ENCODE results near the gene SCN7A.
"Not testable (repeated sequence)": the region's sequence is repeated elsewhere in the genome, so short reads cannot be mapped to it uniquely, and the experiment has no call there.

The SCN7A gene

DNA sequence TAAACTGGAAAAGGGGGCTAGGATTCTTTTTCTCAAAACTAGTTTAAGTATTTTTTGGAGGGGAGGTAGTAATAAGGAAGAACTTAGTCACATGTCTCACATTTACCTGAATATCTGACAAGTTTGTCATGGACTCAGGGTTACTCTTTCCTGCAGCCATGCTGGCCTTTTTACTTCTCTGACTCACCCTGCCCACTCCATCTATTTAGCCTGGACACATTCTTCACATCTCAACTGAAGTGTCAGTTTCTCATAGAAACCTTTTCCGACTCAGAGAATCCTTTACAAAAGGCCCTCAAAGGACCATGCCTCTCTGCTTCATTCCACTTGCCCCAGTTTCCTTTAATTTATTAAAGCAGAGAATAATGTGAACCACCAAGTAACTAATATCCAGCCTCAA, 42.6 kb downstream of the SCN7A start:
- DNase-seq = no peak

- DNase-seq = no peak
Observed at GRCh38 chr2:166449439-166449838, 44.6 kb downstream of the SCN7A start.

GRCh38 chr2:166448106-166448505, 45.9 kb downstream of the SCN7A start:
- DNase-seq = no peak

GRCh38 chr2:166444306-166444705, 49.7 kb downstream of the SCN7A start:
- no peak for DNase-seq

DNA sequence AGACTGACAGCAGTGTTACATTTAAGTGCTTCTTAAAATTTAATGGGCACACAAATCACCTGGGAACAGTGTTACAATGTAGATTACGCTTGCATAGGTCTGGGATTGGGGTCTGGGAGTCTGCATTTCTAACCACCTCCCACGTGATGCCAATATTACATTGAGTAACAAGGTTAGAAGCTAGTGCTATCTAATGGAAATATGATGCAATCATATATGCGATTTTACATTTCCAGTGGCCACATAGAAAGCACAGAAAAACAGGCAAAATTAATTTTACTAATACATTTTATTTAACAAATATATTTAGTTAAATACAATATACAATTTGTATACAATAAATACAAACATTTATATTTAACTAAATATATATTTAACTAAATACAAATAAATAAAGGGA, 53.7 kb downstream of the SCN7A start:
- DNase-seq = no peak

- no peak for DNase-seq
Observed at GRCh38 chr2:166439078-166439477, 55.0 kb downstream of the SCN7A start.

GRCh38 chr2:166436976-166437375, 57.1 kb downstream of the SCN7A start:
- no peak for DNase-seq

DNA sequence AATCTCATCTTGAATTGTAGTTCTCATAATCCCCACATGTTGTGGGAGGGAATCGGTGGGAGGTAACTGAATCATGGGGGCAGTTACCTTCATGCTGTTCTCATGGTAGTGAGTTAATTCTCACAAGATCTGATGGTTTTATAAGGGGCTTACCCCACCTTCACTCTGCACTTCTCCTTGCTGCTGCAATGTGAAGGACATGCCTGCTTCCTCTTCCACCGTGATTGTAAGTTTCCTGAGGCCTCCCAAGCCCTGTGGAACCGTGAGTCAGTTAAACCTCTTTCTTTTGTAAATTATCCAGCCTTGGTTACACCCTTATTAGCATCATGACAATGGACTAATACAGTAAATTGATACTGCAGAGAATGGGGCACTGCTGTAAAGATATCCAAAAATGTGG, 57.9 kb downstream of the SCN7A start:
- no peak for DNase-seq

- DNase-seq = no peak
Observed at GRCh38 chr2:166434491-166434890, 59.6 kb downstream of the SCN7A start.

- DNase-seq = no peak
Observed at GRCh38 chr2:166433457-166433856, 60.6 kb downstream of the SCN7A start.

DNA sequence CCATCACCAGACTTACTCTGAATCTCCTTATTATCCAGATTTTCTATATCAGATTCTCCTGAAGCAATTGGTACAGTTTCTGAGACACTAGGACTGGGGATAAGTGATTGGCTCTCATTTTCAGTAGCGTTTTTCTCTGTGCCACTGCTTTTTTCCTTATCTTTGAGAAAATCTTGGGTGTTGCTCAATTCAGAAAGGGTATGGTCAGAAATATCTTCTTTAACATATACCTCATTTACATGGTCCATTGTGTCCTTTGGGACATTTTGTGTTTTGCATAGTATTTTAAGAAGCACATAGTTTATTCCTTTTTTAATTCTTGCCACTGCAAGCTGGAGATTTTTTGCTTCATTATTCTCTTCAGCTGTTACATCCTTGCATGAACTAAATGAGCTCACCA, 61.7 kb downstream of the SCN7A start:
- DNase-seq = no peak

- no peak for DNase-seq
Observed at GRCh38 chr2:166424841-166425240, 69.2 kb downstream of the SCN7A start.

- DNase-seq = no peak
Observed at GRCh38 chr2:166419616-166419934, 74.5 kb downstream of the SCN7A start.

DNA sequence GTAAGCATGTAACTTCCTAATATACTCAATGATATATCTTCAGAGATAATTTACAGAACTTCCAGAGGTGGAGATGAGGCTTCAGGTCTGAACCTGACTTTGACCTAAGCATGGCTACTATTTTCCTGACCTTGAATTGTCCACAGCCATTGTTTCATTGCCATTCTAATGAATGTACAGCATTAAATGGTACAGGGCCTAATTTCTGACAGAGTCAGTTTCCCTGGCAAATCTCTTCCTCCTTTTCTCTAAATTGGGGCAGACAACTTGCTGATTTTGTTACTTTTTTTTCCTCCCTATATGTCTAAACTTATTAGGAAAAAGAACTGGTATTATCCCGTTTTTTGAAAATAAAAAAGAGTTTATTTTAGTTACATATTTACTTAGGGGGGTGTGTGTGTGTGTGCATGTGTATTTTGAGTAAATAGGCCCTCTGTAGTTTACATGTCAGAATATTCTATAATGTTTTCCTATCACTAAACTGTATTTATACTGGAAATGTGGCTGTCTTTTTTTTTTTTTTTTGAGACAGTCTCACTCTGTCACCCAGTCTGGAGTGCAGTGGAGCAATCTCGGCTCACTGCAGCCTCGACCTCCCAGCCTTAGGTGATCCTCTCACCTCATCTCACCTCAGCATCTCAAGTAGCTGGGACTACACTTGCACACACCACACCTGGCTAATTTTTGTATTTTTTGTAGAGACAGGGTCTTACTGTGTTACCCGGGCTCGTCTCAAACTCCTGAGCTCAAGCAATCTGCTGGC, 75.0 kb downstream of the SCN7A start:
- no peak for DNase-seq

DNA sequence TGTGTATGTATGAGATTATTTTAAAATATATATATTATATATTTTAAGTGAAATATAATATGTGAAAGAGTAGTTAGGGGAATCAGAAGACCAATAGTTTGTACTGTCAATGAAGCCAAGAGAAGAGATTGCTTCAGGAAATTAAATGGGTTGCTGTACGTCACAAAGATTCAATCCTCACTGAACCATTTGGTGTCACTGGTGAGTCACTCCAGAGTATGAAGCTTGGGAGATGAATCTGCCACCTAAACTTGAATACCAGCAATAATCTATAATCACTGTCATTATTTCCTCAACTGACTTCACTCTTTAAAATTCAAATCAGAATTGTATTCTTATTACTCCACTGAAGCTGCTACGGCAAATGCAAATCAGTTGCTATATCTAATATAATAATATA, 76.4 kb downstream of the SCN7A start:
- no peak for DNase-seq

- DNase-seq = no peak
Observed at GRCh38 chr2:166413255-166413654, 80.8 kb downstream of the SCN7A start.

GRCh38 chr2:166411473-166412230, 82.4 kb downstream of the SCN7A start:
- no peak for DNase-seq

- no peak for DNase-seq
Observed at GRCh38 chr2:166410828-166411472, 83.1 kb downstream of the SCN7A start.

DNA sequence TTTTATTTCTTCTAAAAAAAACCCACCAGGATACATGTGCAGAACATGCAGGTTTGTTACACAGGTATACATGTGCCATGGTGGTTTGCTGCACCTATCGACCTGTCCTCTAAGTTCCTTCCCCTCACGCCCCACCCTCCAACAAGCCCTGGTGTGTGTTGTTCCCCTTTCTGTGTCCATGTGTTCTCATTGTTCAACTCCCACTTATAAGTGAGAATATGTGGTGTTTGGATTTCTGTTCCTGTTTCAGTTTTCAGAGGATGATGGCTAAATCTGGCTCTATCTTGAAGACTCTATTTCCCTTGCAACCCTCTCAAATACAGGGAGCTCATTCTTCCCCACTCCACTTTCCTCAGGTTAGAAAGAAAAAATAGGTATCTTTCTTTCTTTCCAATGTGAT, 86.3 kb downstream of the SCN7A start:
- DNase-seq = not testable (repeated sequence)

DNA sequence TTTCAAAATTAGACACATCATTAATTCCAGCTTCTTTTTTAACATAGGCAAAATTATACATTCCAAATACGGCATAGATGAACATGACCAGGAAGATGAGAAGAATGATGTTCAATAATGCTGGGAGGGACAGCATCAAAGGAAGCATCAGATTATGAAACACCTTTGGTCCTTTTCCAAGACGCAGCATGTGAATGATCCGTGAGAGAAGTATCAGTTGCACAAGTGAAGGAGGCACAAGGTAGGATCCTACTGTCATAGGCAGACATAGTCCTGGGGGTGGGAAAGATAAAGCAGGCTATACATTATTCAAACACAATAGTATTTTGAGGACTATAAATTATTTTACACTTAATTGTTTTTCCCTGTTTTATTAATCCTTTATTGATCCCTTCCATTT, 87.7 kb downstream of the SCN7A start:
- DNase-seq = no peak

GRCh38 chr2:166405569-166405926, 88.5 kb downstream of the SCN7A start:
- DNase-seq = no peak

- DNase-seq = no peak
Observed at GRCh38 chr2:166404831-166405568, 89.0 kb downstream of the SCN7A start.

- no peak for DNase-seq
Observed at GRCh38 chr2:166394245-166394644, 99.8 kb downstream of the SCN7A start.

- no peak for DNase-seq
Observed at GRCh38 chr2:166393008-166393407, 101.0 kb downstream of the SCN7A start.

Measured in activated T-cell treated with anti-CD3 and anti-CD28 coated beads for 4 hours (primary cell).